A549 (cell line): ENCODE measurements around the gene KRT35. TPM values are rescaled to one million over a fixed set of nuclear protein-coding genes. Genes with fewer than 3 reads are reported as not detected.

Source experiments
- ATAC-seq, 2 experiments: fragments of 200-7000 bp in 1 of 2; fragments of >200 bp in 1 of 2; cut with Nextera tagmentation in 1 of 2; cut with Tn5 transposase in 1 of 2; 3 replicates each; pipeline versions ENCODE4 v1.8.0 to v1.9.1; 2018 to 2020; ENCODE audit warnings: mild to moderate bottlenecking in 1 of 2, moderate library complexity in 1 of 2
- CTCF ChIA-PET: fragments of 300-600 bp; sonication (Branson Sonifier 250); formaldehyde crosslinking; extraction: SDS; loops from one replicate; lab custom pipeline; 2021; ENCODE audit warnings: antibody characterized with exemption, inconsistent platforms; lab: Yijun Ruan, JAX
- POLR2A ChIA-PET: fragments of 350-600 bp; formaldehyde crosslinking; extraction: SDS; loops from one replicate; lab custom pipeline; 2021; ENCODE audit warnings: antibody characterized with exemption, inconsistent platforms; lab: Yijun Ruan, JAX
- DNase-seq, 2 experiments: peaks; one replicate each; pipeline versions ENCODE4 v3.0.0 to v3.0.0-alpha.2; 2011 to 2016; ENCODE audit warnings: low read depth in 1 of 2, low spot score in 1 of 2
- FAIRE-seq: peaks from 2 replicates; lab custom pipeline; 2011; peaks lifted over from hg19 to GRCh38; lab: Jason Lieb, UNC
- H3K27ac ChIP-seq, 2 experiments: fragments of >200 bp; sonication (Bioruptor Twin); formaldehyde crosslinking; 3 replicates each; pipeline ENCODE4 v1.5.1; 2016 to 2017
- H3K4me1 ChIP-seq: fragments of >200 bp; sonication (Bioruptor Twin); formaldehyde crosslinking; 3 replicates; pipeline ENCODE4 v1.6.1; 2016
- H3K4me2 ChIP-seq: fragments of >200 bp; sonication (Bioruptor Twin); formaldehyde crosslinking; 3 replicates; pipeline ENCODE4 v1.6.1; 2016
- H3K4me3 ChIP-seq: fragments of >200 bp; sonication (Bioruptor Twin); formaldehyde crosslinking; 3 replicates; pipeline ENCODE4 v1.5.1; 2016
- H3K9me3 ChIP-seq: fragments of >200 bp; sonication (Bioruptor Twin); formaldehyde crosslinking; 3 replicates; pipeline ENCODE4 v1.6.1; 2016
- EHF ChIP-seq: fragments of 250-450 bp; sonication (Bioruptor Pico); IDR thresholded peaks from 2 replicates; pipeline ENCODE4 v1.5.0; 2020; ENCODE audit warnings: mild to moderate bottlenecking
- ESRRA ChIP-seq: fragments of 150-350 bp; IDR thresholded peaks from 2 replicates; pipeline ENCODE4 v1.6.1; 2014; ENCODE audit warnings: mild to moderate bottlenecking, low read length, borderline replicate concordance
- JUN ChIP-seq, 2 experiments: fragments of >200 bp; sonication (Bioruptor Twin); formaldehyde crosslinking; IDR thresholded peaks; 2 replicates in 1 of 2; 3 replicates in 1 of 2; pipeline ENCODE4 v1.6.1; 2016 to 2017
- MAFK ChIP-seq: fragments of 450-650 bp; IDR thresholded peaks from 2 replicates; pipeline ENCODE4 v1.6.1; 2014; ENCODE audit not compliant: partially characterized antibody
- MAZ ChIP-seq: fragments of 150-350 bp; IDR thresholded peaks from 2 replicates; pipeline ENCODE4 v1.6.1; 2014; ENCODE audit warnings: antibody characterized with exemption, low read depth, low read length, borderline replicate concordance
- NFE2L2 ChIP-seq: fragments of 150-350 bp; conservative IDR thresholded peaks from 2 replicates; pipeline ENCODE4 v1.6.1; 2014; ENCODE audit warnings: low read length
- RCOR1 ChIP-seq: fragments of 150-350 bp; IDR thresholded peaks from 2 replicates; pipeline ENCODE4 v1.6.1; 2014; ENCODE audit warnings: antibody characterized with exemption, low read length, low read depth
- REST ChIP-seq: fragments of 200-600 bp; sonication (generic); IDR thresholded peaks from 2 replicates; pipeline ENCODE4 v1.6.1; 2016; ENCODE audit warnings: antibody characterized with exemption, mild to moderate bottlenecking, moderate library complexity
- RFX5 ChIP-seq: fragments of 450-650 bp; IDR thresholded peaks from 2 replicates; pipeline ENCODE4 v1.7.1; 2014; ENCODE audit warnings: antibody characterized with exemption, mild to moderate bottlenecking, moderate library complexity
- TP53 ChIP-seq: fragments of 250-450 bp; sonication (Bioruptor Pico); IDR thresholded peaks from 2 replicates; pipeline ENCODE4 v1.5.0; 2021; ENCODE audit warnings: mild to moderate bottlenecking, moderate library complexity
- ZNF302 ChIP-seq: fragments of 250-450 bp; sonication (Bioruptor Pico); IDR thresholded peaks from 2 replicates; pipeline ENCODE4 v1.9.0; 2021; ENCODE audit warnings: inconsistent platforms, mild to moderate bottlenecking, moderate library complexity
- WGBS: methylation state at CpG from one replicate; pipeline ENCODE4 v1.1.6; 2017; ENCODE audit errors: missing lambda C conversion rate; 5-methylcytosine and 5-hydroxymethylcytosine counted together
- polyA plus RNA-seq, 4 experiments: library from polyadenylated mRNA; depleted of rRNA in 3 of 4; stranded (reverse); fragments of >200 nt; fragmentation: RNase III in 1 of 4; extraction: RNeasy Plus Mini Kit Qiagen cat#74134 plus additional on column Dnase treatment in 1 of 4; gene quantifications; 2 replicates in 3 of 4; 3 replicates in 1 of 4; pipeline ENCODE4 v1.2.3, GENCODE V29; 2011 to 2017
- TF ChIP-seq, protein P1 (sequence below): fragments of >200 bp; sonication (Bioruptor Twin); formaldehyde crosslinking; IDR thresholded peaks from 3 replicates; pipeline ENCODE4 v1.5.1; 2016

Gene KRT35
- polyA plus RNA-seq, 2 of the 4 experiments (the other 2 are of a cell fraction): not detected

DNA sequence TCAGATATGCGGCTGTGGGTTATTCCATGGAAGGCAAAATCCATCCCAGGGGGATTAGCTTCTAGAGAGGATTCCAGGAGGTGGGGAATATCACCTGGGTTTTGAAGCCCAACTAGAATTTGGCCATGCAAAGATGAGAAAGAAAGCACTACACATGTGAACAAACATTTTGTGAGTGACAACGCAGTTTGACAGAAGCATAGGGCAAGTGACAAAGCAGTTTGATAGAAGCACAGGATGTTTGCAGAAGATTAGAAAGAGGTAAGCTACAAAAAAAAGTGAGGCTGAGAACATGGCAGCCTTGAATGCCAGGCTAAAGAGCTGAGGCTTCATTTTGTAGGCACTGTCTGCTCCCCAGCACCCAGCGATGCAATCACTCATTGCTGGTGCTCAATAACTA is 27.9 kb downstream of the KRT35 start:
- CTCF ChIA-PET: interaction anchor here (1.0 to 3.0 kb wide), 4 partner anchors 10 to 131 kb away, joined by 3 to 13 read pairs (median 3); no protein-coding TSS in a partner anchor
- H3K4me2 ChIP-seq: no peak overlapping the region
- WGBS: 76% methylated on average over 3 of the region's 3 CpGs
- TF ChIP-seq RFX5: no peak
- TF ChIP-seq TP53: no peak
- TF ChIP-seq, protein P1, sequence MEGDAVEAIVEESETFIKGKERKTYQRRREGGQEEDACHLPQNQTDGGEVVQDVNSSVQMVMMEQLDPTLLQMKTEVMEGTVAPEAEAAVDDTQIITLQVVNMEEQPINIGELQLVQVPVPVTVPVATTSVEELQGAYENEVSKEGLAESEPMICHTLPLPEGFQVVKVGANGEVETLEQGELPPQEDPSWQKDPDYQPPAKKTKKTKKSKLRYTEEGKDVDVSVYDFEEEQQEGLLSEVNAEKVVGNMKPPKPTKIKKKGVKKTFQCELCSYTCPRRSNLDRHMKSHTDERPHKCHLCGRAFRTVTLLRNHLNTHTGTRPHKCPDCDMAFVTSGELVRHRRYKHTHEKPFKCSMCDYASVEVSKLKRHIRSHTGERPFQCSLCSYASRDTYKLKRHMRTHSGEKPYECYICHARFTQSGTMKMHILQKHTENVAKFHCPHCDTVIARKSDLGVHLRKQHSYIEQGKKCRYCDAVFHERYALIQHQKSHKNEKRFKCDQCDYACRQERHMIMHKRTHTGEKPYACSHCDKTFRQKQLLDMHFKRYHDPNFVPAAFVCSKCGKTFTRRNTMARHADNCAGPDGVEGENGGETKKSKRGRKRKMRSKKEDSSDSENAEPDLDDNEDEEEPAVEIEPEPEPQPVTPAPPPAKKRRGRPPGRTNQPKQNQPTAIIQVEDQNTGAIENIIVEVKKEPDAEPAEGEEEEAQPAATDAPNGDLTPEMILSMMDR: no peak
- H3K27ac ChIP-seq: no peak overlapping the region
- POLR2A ChIA-PET: no interaction called here
- H3K4me3 ChIP-seq: no peak overlapping the region
- DNase-seq: no peak
- no peak for FAIRE-seq
- no peaks in the 10 kb centered on the region for H3K9me3 ChIP-seq
- H3K4me1 ChIP-seq: no peaks in the 10 kb centered on the region
- ATAC-seq: no peak

- Histone ChIP-seq H3K27ac (no peak overlapping the region), H3K4me3 (no peak overlapping the region), H3K4me2 (no peak overlapping the region)
- CTCF ChIA-PET: interaction anchor here (1.0 to 3.0 kb wide), 6 partner anchors 11 to 209 kb away, joined by 3 to 13 read pairs (median 3); no protein-coding TSS in a partner anchor
- TF ChIP-seq JUN (IDR thresholded peaks at IDR 0.05): no peak
- no peak for TF ChIP-seq MAZ
- TF ChIP-seq ZNF302 (CRISPR knock-in tag): no peak
- no peak for TF ChIP-seq ESRRA
- TF ChIP-seq REST: no peak
- no peak for TF ChIP-seq EHF
- TF ChIP-seq, all 56 proteins: peak for 0
- POLR2A ChIA-PET: no interaction called here
- H3K4me1 ChIP-seq: no peaks in the 10 kb centered on the region
- DNase-seq: no peak
- no peaks in the 10 kb centered on the region for H3K9me3 ChIP-seq
- ATAC-seq: no peak
- WGBS: 47% methylated on average over 4 of the region's 4 CpGs
- peak; percentile 7 for FAIRE-seq
These were observed 28.7 kb downstream of the KRT35 start for GRCh38 chr17:41452281-41452680.

- DNase-seq (no peak), ATAC-seq (no peak), FAIRE-seq (no peak)
- no peak overlapping the region for H3K4me2 ChIP-seq
- no peak overlapping the region for H3K27ac ChIP-seq
- POLR2A ChIA-PET: no interaction called here
- no peak overlapping the region for H3K4me3 ChIP-seq
- no peaks in the 10 kb centered on the region for H3K9me3 ChIP-seq
- CTCF ChIA-PET: interaction anchor here (1.1 to 3.0 kb wide), 4 partner anchors 12 to 196 kb away, joined by 3 to 13 read pairs (median 4); no protein-coding TSS in a partner anchor
- 35% methylated on average over 2 of the region's 2 CpGs for WGBS
- no peaks in the 10 kb centered on the region for H3K4me1 ChIP-seq
- TF ChIP-seq NFE2L2 (no peak), MAFK (peak; percentile 34), TP53 (no peak)
These were observed 29.7 kb downstream of the KRT35 start for GRCh38 chr17:41451154-41451728.

DNA sequence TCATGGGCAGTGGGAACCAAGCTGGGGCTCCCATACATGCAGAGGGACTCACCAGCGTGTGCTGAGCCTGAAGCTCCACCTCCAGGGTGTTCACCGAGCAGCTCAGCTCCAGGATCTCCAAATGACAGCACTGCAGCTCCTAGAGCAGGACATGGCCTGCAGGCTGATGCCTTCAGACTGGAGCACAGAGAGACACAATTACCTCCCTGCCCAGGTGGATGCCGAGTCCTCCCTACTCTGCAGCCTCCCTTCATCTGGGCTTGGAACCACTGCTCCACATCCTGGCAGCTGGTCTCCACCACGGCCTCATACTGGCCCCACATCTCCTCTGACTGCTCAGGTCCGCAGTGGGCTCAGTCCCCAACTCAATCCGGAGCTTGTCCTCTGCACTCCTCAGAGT is 31.9 kb downstream of the KRT35 start:
- TF ChIP-seq RCOR1: no peak
- TF ChIP-seq, protein P1: no peak
- TF ChIP-seq, all 56 proteins: peak for 0
- Histone ChIP-seq H3K9me3 (no peaks in the 10 kb centered on the region), H3K27ac (no peak overlapping the region), H3K4me1 (no peaks in the 10 kb centered on the region), H3K4me2 (no peak overlapping the region), H3K4me3 (no peak overlapping the region)
- ATAC-seq (no peak; a peak in 2 of 6 replicates), DNase-seq (no peak), FAIRE-seq (no peak)
- 51% methylated on average over 6 of the region's 6 CpGs for WGBS
- ChIA-PET POLR2A (no interaction called here), CTCF (interaction anchor here (0.9 to 3.0 kb wide), 5 partner anchors 9 to 200 kb away, joined by 3 to 15 read pairs (median 5); no protein-coding TSS in a partner anchor)
